Fibroblast of lung (primary cell): ENCODE results near the gene LCN6.

Experiments used
- EZH2 ChIP-seq: IDR thresholded peaks from 2 replicates; pipeline ENCODE4 v1.5.1; 2012; ENCODE audit warnings: low read length, control low read depth, mild to moderate bottlenecking; ENCODE audit errors: missing control alignments
- TF ChIP-seq, protein P1 (sequence below), 2 donors: IDR thresholded peaks in 1 of 2; conservative IDR thresholded peaks in 1 of 2; 1 replicate in 1 of 2; 2 replicates in 1 of 2; pipeline ENCODE4 v1.5.1; 2011 to 2012; ENCODE audit warnings: low read length in 2 of 2, control low read depth in 1 of 2, inconsistent platforms in 1 of 2, low read depth in 1 of 2, mild to moderate bottlenecking in 1 of 2

GRCh38 chr9:136746155-136746490, 2.2 kb downstream of the LCN6 start:
- TF ChIP-seq, protein P1, sequence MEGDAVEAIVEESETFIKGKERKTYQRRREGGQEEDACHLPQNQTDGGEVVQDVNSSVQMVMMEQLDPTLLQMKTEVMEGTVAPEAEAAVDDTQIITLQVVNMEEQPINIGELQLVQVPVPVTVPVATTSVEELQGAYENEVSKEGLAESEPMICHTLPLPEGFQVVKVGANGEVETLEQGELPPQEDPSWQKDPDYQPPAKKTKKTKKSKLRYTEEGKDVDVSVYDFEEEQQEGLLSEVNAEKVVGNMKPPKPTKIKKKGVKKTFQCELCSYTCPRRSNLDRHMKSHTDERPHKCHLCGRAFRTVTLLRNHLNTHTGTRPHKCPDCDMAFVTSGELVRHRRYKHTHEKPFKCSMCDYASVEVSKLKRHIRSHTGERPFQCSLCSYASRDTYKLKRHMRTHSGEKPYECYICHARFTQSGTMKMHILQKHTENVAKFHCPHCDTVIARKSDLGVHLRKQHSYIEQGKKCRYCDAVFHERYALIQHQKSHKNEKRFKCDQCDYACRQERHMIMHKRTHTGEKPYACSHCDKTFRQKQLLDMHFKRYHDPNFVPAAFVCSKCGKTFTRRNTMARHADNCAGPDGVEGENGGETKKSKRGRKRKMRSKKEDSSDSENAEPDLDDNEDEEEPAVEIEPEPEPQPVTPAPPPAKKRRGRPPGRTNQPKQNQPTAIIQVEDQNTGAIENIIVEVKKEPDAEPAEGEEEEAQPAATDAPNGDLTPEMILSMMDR (conservative IDR thresholded peaks at IDR 0.05 in 1 of 2, IDR thresholded peaks at IDR 0.05 in 1 of 2; ENCODE audit: low read depth in 1 of 2, low read length in 2 of 2): no peak
- TF ChIP-seq EZH2: no peak
